GM18520 (cell line): ENCODE measurements around the gene FAM47E.
A peak's percentile ranks its signal among the peaks of the same experiment; 100 is the strongest.

Experiments
- ATAC-seq: cut with Tn5 transposase; IDR thresholded peaks from one replicate; pipeline ENCODE4 v1.9.1; 2021; ENCODE audit not compliant: unreplicated experiment

The FAM47E gene, protein sequence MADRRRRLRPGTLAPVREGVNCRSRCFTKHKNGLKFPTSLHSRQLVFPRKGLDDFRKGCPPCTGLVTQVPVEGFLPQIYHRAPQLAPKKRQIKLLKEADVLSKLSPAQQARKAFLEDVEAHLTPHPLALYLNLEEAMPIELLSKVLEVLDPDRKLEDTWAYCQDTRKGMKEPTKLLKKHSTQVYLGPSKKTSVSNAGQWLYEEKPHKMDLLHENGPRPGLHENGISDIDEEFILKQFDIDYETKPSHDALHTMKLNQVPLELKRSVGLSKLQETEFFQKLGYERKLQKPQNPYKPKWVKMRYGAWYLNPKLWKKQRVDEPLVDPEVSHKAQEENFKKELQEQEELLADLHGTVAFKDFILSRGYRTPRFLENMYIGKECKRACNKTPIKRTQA

DNA sequence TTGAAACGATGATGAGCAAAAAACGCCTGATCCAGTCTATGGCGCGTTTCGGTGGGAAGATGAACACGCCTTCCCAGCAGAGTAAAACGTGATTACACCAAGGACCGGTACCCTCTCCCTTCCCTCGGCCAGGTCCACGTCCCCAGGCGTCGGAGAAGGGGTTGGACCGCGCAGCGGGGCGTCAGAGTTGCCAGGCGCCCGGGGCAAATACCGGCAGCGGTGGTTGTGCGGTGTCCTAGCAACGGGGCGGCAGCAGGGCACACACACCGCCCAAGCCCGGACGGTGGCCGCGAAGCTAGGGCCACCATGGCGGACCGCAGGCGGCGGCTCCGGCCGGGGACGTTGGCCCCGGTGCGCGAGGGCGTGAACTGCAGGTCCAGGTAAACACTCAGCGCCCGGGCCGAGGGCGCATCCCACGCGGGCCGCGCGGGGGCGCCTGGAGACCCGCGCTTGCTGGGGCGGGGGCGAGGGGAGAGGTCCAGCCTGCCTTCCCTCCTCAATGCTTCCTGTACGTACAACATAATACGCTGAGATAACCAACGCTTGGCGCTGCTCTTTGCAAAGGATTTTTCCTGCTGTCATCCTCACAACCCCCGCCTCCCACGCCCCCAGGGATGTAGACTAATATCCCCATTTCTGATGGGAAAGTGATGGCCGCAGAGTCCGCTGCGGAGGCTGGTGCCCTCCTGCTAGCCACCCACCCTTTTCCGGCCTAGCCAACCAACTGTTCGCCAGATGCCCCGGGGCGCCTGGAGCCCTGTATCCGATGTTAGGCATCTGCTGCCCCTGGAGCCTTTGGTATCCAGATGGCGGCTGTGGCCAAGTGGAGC, at the start of gene FAM47E:
FAM47E (plus strand) TSS at position 281 of the 830 bp plus-strand sequence; CDS start at position 307, 26 bp downstream.
- no peak for ATAC-seq

DNA sequence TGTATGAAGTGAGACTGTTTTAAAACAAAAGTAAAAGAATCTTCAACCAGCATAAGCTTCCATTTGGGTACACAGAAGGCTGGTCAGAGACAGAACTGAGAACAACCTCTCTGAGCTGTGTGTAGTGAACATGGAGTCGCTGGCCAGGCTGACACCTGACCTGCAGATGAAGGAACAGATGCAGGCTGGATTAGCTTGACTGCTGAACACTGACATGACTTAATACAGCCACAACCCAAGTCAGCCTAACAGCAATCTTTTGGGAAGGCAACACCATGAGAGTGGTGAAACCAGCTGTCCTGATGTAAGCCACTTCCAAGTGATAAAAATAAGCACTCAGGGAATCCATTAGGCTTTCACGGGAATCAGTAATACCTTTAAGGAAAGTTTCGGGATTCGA, 48.0 kb upstream of the FAM47E start:
- ATAC-seq: no peak

DNA sequence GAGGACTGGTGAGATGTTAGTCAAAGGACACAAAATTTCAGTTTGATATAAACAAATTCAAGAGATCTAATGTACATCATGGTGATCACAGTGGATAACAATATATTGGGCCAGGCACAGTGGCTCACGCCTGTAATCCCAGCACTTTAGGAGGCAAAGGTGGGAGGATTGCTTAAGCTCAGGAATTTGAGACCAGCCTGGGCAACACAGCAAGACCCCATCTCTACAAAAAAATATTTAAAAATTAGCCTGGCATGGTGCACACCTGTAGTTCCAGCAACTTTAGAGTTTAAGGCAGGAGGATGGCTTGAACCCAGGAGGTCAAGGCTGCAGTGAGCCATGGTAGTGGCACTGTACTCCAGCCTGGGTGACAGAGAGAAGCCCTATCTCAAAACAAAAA, 46.6 kb upstream of the FAM47E start:
- no peak for ATAC-seq

DNA sequence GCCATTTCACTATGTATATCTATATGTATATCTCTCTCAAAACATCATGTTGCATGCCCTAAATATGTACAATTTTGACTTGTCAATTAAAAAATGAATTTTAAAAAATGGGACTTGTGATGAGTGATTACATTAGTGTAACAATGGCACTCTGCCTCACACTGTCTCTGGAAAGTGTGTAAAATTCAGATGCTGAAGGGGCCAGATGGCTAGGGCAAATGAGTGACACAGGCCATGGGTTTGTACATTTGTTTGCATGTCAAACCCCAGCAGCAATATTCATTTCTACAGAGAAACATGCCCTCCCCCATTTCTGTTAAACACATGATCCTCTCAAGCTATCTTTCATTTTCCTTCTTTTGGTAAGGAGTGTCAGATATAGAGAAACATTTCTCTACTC, 46.0 kb upstream of the FAM47E start:
- no peak for ATAC-seq

DNA sequence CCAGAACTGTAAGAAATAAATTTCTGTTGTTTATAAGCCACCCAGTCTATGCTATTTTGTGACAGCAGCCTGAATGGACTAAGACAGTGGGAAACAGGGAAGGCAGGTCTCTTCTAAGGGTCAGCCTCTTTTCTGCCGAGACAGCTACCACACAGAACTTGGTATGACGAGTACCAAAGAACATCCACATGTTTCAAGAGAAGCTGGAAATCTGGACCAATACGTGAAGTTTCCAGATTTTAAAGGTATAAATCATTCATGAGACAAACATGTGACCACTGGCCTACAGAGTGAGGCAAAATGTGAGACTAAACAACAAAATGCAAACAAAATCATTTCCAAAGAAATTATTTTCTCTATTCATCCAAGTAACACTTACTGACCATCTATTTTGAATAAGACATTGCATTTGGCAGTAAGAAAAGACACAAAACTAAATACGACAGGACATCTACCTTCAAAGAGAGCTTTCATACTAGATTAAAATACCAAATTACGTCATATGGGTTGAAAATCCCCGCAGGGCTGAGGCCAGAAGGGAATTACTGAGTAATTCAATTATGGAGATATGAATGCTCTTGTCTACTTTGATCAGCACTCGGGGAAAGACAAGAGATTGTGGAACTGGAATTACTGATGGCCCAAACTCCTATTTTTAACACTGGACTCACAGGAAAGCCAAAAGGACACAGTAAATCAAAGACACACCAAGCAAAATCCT, 45.1 kb upstream of the FAM47E start:
- ATAC-seq: no peak

DNA sequence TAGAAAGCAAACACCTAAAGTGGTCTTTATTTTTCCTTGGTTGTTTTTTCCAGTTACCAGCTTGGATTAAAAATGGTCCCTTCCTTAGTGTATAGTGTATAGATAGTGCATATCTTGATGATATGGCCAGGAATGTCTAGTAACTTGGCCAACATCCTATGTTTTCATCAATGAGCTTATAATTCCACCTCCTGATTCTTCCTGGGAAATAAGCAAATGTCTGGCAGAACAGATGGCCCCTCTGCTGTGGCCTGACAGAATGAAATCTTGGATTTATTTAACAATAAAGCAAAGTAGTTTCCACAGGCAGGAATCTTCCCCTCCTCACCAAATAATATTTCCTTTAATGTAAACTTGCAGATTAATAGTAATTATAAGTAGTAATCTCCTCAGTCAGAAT, 44.0 kb upstream of the FAM47E start:
- no peak for ATAC-seq

DNA sequence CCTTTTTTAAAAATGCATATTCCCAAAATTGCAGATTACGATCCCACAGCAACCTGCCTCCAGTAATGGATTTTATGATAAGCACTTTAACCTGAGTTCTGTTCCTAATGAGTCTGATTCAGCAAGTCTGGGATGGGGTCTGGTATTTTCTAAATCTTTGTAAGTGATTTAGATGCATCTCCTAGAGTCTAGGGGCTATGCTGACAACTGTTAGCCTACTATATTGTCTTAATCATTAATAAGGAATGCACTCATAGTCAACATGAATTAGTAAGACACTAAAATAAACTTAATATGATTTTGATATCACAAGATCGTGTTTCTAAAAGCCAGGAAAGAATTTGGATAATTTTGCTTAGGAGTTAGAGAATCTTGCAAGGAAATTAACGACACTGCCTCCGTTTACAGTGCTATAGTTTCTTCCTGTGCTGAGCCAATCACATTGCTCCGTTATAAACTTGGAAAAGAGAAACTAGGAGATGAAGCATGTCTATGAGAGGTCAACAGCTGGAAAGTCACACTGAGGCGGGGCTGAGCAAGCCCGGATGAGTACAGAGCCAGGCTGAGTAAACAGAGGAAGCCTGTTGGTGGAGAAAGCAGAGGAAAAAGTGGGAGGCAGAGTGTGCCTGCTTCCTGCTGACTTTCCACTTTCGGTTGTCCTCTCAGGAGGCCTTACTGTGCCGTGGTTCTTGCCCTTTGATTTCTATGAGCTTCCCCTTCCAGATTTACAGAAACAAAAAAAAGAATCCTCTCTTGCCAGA, 43.3 kb upstream of the FAM47E start:
- no peak for ATAC-seq

DNA sequence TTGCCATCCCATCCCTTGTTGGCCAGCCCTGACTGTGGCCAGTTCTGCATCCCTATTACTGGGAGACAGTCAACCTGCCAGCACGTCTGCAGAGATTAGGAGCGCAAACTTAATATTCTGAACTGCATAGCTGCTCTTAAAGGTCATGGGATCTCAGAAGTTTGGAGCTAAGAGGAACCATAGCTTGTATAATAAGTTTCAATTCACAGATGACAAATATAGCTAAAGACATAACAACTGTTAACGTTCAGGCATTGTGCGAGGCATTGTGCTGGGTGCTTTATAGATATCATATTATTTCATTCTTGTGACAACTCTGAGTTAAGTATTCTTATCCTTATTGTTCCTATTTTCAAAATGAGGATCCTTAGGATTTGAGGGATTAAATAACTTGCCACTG, 41.6 kb upstream of the FAM47E start:
- ATAC-seq: no peak

DNA sequence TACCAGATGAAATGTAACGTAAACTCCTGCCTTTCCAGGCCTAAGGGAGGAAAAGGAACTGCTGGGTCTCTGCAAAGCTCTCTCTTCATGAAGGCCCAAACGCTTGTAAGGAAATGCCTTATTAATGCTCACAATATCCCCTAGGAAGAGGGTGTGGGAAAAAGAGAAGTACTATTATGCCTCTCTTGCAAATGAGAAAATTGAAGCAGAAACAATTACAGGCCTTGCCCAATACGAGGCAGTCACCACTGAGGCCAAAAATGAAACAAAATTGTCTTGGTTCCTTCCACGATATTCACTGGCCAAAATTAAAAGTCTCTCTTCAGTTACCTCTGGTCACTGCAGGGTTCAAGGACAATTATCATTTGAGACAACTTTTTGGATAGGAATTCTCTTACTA, 41.1 kb upstream of the FAM47E start:
- no peak for ATAC-seq

DNA sequence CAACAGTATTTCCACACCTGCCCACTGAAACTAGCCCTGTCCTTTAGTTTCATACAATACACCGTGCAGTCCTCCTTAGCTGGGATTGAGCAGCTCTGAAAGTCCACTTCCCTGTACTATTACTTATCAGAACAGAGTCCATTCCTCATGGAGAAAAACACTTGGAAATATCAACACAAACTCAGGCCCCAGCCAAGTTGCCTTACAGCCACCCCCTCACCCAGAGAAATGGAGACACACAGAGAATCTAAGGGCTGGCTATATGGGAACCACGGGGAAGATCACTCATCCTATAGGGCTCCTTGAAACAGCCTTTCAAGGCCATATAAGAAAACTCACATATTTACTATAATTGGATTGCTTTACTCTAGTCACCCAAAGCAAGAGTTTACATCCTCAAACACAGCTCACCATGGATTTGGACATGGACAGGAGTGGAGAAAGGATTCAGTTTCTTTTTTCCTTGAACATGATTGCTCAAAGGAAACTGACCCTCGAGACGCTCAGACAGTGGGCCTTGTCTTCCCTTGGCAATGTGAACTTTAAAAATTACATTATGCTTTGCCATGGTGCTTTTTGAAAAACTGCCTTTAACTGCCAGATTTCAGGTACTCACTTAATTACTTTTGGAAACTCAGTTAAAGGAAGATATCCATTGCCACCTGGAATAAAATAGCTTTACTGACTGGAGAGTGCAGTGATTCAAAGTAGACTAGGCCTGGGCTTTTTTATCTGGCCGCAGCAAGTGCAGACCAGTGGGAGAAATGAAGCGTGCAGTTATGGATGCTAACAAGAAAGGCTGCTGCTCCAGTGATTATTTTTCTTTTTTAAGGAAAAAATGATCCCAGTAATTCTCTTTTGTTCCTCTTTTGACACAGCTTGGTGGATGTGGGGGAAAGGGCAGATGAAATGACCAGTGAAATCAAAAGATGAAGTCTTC, 39.5 kb upstream of the FAM47E start:
- no peak for ATAC-seq

DNA sequence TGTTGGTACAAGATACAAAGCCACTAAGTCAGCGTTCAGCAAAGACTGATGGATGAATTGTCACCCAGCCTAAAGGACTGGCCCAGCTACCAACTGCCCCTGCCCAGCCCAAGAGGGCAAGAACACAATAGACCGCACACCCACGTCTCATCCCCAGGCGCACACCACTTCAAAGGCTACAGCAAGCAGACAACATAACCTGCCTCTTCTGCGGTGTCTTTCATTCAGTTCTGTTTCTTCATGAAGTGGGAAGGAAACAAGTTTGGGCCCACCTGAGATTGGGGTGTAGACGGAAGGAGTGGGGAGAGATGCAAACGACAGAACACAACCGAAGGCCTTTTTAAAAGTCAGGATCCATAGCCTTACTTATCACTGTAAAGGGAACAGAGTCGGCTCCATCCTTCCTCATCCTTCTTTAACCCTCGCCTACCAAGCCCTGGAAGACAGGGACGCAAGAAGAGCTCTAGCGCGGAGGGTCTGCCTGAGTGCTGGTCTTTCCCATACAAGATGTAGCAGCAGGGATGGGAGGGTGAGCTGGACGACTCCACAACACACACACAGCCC, 38.6 kb upstream of the FAM47E start:
- ATAC-seq: no peak

DNA sequence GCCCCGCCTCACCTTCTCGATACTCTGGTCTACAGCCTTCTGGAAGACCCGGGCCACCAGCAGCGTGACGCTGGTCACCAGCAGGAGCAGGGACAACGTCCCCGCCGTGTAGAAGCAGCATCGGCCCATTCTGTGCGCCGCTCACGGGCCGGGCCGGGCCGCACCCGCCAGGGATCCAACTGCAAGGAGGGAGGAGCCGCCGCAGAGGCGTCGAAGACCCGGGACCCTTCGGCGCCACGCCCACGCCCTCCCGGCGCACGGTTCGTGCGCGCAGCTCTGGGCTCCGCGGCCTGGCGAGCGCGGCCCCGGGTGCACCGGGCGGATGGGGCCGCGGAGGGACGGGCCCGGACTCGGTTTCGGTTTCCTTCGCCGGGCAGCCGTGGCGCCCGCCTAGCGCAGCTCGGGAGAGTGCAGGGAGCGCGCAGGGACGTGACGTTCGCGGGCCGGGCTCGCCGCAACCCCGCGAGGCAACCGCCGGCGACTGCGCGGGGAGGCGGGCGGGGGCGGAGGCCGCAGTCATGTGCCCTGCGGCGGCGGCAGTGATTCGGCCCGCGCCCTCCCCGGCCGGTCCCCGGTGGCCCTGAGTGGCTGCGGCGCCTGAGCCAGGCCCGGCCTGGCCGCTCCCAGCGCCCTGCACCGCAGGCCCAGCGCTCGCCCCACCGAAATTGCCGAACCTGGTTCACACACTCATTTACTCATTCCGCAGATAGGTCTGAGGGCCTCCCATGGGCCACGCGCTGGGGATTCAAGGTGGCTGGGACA, 37.9 kb upstream of the FAM47E start, which contains the start of gene SCARB2:
SCARB2 (minus strand) TSS at position 410 of the 762 bp plus-strand sequence; CDS start at position 129, 281 bp downstream.
- ATAC-seq: peak; percentile 82

DNA sequence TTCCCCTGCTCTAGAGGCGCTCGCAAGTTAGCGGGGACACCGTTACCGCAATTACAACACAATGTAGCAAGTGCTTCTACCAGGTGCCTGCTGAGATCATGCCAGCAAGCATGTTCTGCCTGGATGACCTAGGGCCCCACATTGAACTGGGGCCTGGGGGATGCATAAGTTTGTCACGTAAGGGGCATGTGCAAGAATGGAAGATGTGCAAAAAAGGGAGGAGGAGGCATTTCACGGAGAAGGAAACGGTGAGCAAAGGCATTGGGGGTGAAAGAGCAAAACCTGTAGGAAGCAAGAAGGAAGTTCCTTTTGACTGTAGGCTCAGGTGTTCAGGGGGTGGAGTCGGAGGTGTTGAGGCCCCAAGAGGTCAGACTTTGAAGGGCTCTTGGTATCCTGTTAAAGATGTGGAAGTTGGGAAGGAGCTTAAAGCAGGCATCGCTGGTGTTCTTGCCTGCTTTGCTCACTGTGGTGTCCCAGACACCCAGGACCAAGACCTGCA, 37.3 kb upstream of the FAM47E start:
- no peak for ATAC-seq

DNA sequence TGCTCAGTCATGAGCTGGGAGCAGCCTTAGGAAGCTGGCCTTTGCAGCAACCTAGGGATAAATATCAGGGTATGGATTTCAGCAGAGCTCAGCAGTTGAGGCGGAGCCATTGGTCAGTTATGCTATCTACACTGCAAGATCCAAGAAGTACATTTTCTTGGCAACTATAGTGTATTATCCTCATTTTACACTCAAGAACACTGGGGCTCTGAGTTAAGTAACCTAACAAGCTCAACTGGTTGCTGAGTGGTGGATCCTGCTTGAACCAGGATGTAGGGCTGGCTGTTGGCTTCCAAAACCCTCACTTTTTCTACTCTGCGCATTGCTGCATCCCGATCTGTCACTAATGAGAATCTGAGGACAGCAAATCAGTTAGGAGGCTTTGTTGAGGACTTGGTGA, 36.4 kb upstream of the FAM47E start:
- ATAC-seq: no peak

DNA sequence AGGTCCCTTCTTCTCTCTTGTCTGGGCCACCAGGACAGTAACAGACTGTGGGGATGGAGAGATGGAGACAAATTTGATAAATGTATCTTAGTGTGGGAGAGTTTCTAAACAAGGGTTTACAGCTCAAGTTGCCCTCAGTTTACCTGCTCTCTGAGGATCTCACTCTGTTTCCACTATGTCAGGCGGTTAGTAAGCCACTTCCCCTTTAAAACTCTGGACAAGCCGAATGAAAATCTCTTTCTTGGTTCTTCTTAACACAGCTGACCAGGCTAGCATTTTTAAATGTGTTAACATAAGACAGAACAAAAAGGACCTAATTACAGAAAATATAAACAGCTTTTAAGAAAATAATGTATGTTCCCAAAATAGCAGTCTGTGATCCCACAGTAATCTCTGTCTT, 35.0 kb upstream of the FAM47E start:
- ATAC-seq: no peak

DNA sequence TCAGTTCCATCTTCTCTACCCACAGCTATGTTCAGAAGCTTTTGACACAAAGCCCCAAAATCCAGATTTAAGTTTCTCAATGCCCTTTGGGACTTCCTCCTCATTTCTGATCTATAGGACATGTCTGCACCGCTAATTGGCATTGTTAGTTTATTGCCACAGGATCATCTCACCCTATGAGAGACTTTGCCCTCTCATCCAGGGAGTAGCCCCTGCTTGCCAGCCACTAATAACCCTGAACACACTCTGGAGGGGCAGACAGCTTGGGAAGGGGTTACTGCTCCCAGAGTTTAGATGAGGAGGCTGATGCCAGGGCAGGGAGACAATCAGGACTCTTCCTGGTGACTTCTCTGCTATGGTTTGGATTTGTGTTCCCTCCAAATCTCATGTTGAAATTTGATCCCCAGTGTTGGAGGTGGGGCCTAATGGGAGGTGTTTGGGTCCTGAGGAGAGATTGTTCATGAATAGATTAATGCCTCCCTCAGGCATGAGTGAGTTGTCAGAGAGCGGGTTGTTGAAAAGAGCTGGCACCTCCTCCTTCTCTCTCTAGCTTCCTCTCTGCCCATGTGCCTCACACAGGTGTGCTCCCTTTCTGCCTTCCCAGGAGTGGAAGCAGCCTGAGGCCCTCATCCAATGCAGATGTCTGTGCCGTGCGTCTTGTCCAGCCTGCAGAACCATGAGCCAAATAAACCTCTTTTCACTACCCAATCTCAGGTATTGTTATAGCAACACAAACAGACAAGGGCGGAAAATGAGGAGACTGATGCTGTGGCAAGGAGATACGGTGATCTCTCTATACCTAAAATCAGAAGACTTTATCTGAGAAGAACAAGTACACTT, 34.3 kb upstream of the FAM47E start:
- no peak for ATAC-seq

DNA sequence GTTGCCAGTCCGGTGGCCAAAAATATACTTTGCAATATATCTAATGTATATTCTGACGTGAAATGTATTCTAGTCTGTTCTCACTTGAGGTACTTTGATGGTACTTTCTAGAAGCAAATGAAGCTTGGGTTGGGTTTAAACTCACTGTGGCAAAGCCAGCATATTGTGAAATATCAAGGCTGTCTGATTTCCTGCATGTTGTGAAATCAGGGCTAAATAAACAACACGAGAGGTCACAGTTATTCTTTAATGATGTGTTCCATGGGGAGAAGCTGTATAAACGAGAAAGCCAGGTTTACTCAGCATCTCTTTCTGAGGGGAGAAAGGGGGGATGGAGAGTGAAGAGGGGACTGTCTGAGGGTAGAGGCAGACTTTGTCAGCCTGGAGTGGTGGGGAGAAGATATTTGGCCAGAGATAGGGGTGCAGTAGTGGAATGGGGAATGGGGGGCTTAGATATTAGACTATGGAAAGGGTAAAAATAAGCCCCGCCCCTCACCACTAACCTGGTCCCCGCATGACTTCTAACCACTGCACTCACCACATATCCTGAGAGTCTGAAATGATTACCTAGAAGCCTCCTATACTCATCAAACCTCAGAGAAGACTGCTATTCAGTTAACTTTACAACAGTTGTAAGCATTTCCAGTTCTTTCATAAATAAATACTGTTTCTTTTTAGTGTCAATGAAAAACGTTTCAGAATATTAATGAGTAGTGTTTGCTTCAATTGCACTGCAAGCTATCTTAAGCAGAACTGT, 32.0 kb upstream of the FAM47E start:
- no peak for ATAC-seq
